Erythroblast (primary cell): ENCODE measurements around the gene MPPED2.

Experiments used
- GATA1 ChIP-seq: IDR thresholded peaks from 2 replicates; pipeline ENCODE4 v1.6.1; 2011; ENCODE audit warnings: low read depth, mild to moderate bottlenecking, control low read depth, low read length, moderate library complexity
- POLR2A ChIP-seq: IDR thresholded peaks from 2 replicates; pipeline ENCODE4 v1.6.1; 2011; ENCODE audit warnings: mild to moderate bottlenecking, low read length

GRCh38 chr11:30474151-30474954 lies 111.8 kb downstream of the MPPED2 start:
- TF ChIP-seq POLR2A (no peak), GATA1 (no peak)
